ENCODE measurements around the gene GTPBP4. TPM values are rescaled to one million over a fixed set of nuclear protein-coding genes. Genes with fewer than 3 reads are reported as not detected.

Gene GTPBP4
- total and polyA plus RNA-seq, 2 donors (not counting 1 experiment from before 2014, with no cell fraction given) = 28.7 to 34.4 TPM

DNA sequence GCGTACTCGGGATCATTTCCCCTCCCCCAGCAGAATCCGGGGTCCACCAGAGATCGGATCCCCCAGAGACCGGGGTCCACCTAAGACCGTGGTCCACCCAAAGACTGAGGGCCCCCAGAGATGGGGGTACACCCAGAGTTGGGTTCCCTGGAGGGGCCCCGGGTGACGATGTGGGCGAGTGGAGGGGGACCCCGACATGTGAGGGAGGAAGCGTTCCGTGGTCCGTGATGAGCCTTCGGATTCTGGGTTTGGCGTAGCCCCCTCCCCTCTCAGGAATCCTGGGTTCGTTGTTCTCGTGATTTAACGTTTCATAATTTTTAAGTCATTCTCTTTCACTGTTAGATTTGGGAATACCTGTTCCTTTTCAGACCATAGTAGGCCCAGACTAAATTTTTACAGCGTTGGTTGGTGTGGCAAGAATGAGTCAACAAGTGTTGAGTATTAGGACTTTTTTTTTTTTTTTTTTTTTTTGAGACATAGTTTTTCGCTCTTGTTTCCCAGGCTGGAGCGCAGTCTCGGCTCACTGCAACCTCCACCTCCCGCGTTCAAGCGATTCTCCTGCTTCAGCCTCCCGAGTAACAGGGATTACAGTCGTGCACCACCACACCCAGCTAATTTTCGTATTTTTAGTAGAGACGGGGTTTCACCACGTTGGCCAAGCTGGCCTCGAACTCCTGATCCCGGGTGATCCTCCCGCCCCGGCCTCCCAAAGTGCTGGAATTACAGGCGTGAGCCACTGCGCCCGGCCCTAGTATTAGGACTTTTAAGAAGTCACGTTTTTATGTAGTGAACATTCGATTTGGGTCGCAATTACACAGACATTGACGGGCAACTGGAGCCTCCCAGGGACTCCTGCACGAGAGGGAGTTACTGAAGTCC is 672 bp downstream of the GTPBP4 start:
- peak; percentile 17 to 55 for DNase-seq (ENCODE audit: low read depth in 2 of 2)
- peaks cover 3% of the 10 kb centered on the region for H4K20me1 ChIP-seq (ENCODE audit: control insufficient read depth, extremely low read depth, insufficient read depth, low read length)
- peak overlapping the region; percentile 90 for H3K9ac ChIP-seq (ENCODE audit: insufficient read depth, low read length)
- H3K27ac ChIP-seq (ENCODE audit: insufficient read depth, low read length) = peak overlapping the region; percentile 99
- peak overlapping the region; percentile 94 to 100 (median 98) for H3K4me3 ChIP-seq (replicated peaks in 1 of 4; ENCODE audit: control extremely low read depth in 1 of 4, insufficient read depth in 1 of 4, low read depth in 3 of 4, low read length in 4 of 4)
- no peak overlapping the region for H2AFZ ChIP-seq (ENCODE audit: low read length)
- H3K36me3 ChIP-seq (ENCODE audit: control insufficient read depth, insufficient read depth, low read length) = peaks cover 3% of the 10 kb centered on the region
- TF ChIP-seq, protein P1, sequence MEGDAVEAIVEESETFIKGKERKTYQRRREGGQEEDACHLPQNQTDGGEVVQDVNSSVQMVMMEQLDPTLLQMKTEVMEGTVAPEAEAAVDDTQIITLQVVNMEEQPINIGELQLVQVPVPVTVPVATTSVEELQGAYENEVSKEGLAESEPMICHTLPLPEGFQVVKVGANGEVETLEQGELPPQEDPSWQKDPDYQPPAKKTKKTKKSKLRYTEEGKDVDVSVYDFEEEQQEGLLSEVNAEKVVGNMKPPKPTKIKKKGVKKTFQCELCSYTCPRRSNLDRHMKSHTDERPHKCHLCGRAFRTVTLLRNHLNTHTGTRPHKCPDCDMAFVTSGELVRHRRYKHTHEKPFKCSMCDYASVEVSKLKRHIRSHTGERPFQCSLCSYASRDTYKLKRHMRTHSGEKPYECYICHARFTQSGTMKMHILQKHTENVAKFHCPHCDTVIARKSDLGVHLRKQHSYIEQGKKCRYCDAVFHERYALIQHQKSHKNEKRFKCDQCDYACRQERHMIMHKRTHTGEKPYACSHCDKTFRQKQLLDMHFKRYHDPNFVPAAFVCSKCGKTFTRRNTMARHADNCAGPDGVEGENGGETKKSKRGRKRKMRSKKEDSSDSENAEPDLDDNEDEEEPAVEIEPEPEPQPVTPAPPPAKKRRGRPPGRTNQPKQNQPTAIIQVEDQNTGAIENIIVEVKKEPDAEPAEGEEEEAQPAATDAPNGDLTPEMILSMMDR (conservative IDR thresholded peaks at IDR 0.05 in 1 of 2, IDR thresholded peaks at IDR 0.05 in 1 of 2; ENCODE audit: low read depth in 1 of 2, low read length in 2 of 2) = no peak
- TF ChIP-seq EZH2 (IDR thresholded peaks at IDR 0.05; ENCODE audit: low read length, missing control alignments) = no peak
- peaks cover 11% of the 10 kb centered on the region for H3K4me1 ChIP-seq (ENCODE audit: control insufficient read depth, extremely low read depth, insufficient read depth, low read length)
- no peaks in the 10 kb centered on the region for H3K27me3 ChIP-seq (ENCODE audit: control insufficient read depth, insufficient read depth, low read length)
- peaks cover 52% of the 10 kb centered on the region for H3K79me2 ChIP-seq (ENCODE audit: control insufficient read depth, insufficient read depth, low read length)
- H3K4me2 ChIP-seq (ENCODE audit: extremely low read depth, insufficient read depth, low read length) = peak overlapping the region; percentile 77
- H3K9me3 ChIP-seq (ENCODE audit: control insufficient read depth, insufficient read depth, low read depth, low read length) = no peaks in the 10 kb centered on the region

DNA sequence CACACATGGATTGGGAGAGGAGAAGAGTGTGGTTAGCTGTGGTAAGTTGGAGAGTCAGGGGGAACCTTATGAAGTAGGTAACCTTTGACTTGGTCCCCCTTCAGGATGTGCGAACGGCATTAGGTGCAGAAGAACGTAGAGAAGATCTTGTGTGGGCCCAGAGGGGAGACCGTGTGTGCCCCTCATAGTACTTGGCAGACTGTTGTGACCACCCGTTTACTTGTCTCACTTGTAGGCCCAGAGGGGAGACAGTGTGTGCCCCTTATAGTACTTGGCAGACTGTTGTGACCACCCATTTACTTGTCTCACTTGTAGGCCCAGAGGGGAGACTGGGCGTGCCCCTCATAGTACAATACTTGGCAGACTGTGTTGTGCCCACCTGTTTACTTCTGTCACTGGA is 2.6 kb downstream of the GTPBP4 start:
- peaks cover 7% of the 10 kb centered on the region for H3K36me3 ChIP-seq (ENCODE audit: control insufficient read depth, insufficient read depth, low read length)
- no peaks in the 10 kb centered on the region for H3K9me3 ChIP-seq (ENCODE audit: control insufficient read depth, insufficient read depth, low read depth, low read length)
- peaks cover 59% of the 10 kb centered on the region for H3K79me2 ChIP-seq (ENCODE audit: control insufficient read depth, insufficient read depth, low read length)
- no peak overlapping the region for H2AFZ ChIP-seq (ENCODE audit: low read length)
- H3K27ac ChIP-seq (ENCODE audit: insufficient read depth, low read length) = no peak overlapping the region
- H3K4me1 ChIP-seq (ENCODE audit: control insufficient read depth, extremely low read depth, insufficient read depth, low read length) = peaks cover 11% of the 10 kb centered on the region
- no peaks in the 10 kb centered on the region for H3K27me3 ChIP-seq (ENCODE audit: control insufficient read depth, insufficient read depth, low read length)
- no peak for TF ChIP-seq EZH2 (IDR thresholded peaks at IDR 0.05; ENCODE audit: low read length, missing control alignments)
- TF ChIP-seq, protein P1 (conservative IDR thresholded peaks at IDR 0.05 in 1 of 2, IDR thresholded peaks at IDR 0.05 in 1 of 2; ENCODE audit: low read depth in 1 of 2, low read length in 2 of 2) = no peak
- H4K20me1 ChIP-seq (ENCODE audit: control insufficient read depth, extremely low read depth, insufficient read depth, low read length) = peaks cover 3% of the 10 kb centered on the region
- H3K4me2 ChIP-seq (ENCODE audit: extremely low read depth, insufficient read depth, low read length) = no peak overlapping the region
- no peak overlapping the region for H3K9ac ChIP-seq (ENCODE audit: insufficient read depth, low read length)
- DNase-seq (ENCODE audit: low read depth in 2 of 2) = no peak
- H3K4me3 ChIP-seq (replicated peaks in 1 of 4; ENCODE audit: control extremely low read depth in 1 of 4, insufficient read depth in 1 of 4, low read depth in 3 of 4, low read length in 4 of 4) = no peak overlapping the region

DNA sequence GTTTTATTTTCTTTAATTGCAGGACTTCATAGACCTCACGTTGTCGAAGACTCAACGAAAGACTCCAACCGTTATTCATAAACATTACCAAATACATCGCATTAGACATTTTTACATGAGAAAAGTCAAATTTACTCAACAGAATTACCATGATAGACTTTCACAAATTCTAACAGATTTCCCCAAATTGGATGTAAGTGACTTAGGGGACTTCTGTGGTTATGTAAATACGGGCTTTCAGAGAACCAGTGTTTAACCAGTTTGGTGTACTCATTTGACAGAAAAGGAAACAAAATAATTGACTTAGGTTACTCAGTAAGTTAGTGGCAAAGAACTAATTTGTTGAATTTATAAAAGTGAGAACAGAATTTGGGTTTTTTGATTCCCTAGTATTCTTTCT is 4.2 kb downstream of the GTPBP4 start:
- peaks cover 16% of the 10 kb centered on the region for H3K36me3 ChIP-seq (ENCODE audit: control insufficient read depth, insufficient read depth, low read length)
- H2AFZ ChIP-seq (ENCODE audit: low read length) = no peak overlapping the region
- H3K4me2 ChIP-seq (ENCODE audit: extremely low read depth, insufficient read depth, low read length) = no peak overlapping the region
- H3K27ac ChIP-seq (ENCODE audit: insufficient read depth, low read length) = no peak overlapping the region
- H3K4me1 ChIP-seq (ENCODE audit: control insufficient read depth, extremely low read depth, insufficient read depth, low read length) = peaks cover 2% of the 10 kb centered on the region
- no peak for DNase-seq (ENCODE audit: low read depth in 2 of 2)
- H3K9me3 ChIP-seq (ENCODE audit: control insufficient read depth, insufficient read depth, low read depth, low read length) = no peaks in the 10 kb centered on the region
- H3K9ac ChIP-seq (ENCODE audit: insufficient read depth, low read length) = no peak overlapping the region
- H4K20me1 ChIP-seq (ENCODE audit: control insufficient read depth, extremely low read depth, insufficient read depth, low read length) = peaks cover 3% of the 10 kb centered on the region
- no peaks in the 10 kb centered on the region for H3K27me3 ChIP-seq (ENCODE audit: control insufficient read depth, insufficient read depth, low read length)
- TF ChIP-seq EZH2 (IDR thresholded peaks at IDR 0.05; ENCODE audit: low read length, missing control alignments) = no peak
- TF ChIP-seq, protein P1 (conservative IDR thresholded peaks at IDR 0.05 in 1 of 2, IDR thresholded peaks at IDR 0.05 in 1 of 2; ENCODE audit: low read depth in 1 of 2, low read length in 2 of 2) = no peak
- peaks cover 65% of the 10 kb centered on the region for H3K79me2 ChIP-seq (ENCODE audit: control insufficient read depth, insufficient read depth, low read length)
- H3K4me3 ChIP-seq (replicated peaks in 1 of 4; ENCODE audit: control extremely low read depth in 1 of 4, insufficient read depth in 1 of 4, low read depth in 3 of 4, low read length in 4 of 4) = no peak overlapping the region
